ENCODE measurements around the gene MRPL41.
A peak's percentile ranks its signal among the peaks of the same experiment; 100 is the strongest.
"Not testable (repeated sequence)": the region's sequence is repeated elsewhere in the genome, so short reads cannot be mapped to it uniquely, and the experiment has no call there.

The MRPL41 gene

GRCh38 chr9:137588891-137589290 is 37.2 kb downstream of the MRPL41 start:
- Histone ChIP-seq H3K9ac (ENCODE audit: insufficient read length, low read depth) (peak overlapping the region; percentile 99), H3K9me3 (ENCODE audit: insufficient read depth, low read length) (no peaks in the 10 kb centered on the region), H3K4me1 (ENCODE audit: insufficient read depth, insufficient read length) (peaks cover 22% of the 10 kb centered on the region), H3K36me3 (ENCODE audit: insufficient read depth, insufficient read length, low read length) (peaks cover 60% of the 10 kb centered on the region), H3K4me3 (ENCODE audit: insufficient read length, low read depth) (peak overlapping the region; percentile 96), H3K27me3 (ENCODE audit: insufficient read depth, insufficient read length) (no peaks in the 10 kb centered on the region)
- DNase-seq (ENCODE audit: low read depth, low spot score) = no peak
- TF ChIP-seq SUZ12 (IDR thresholded peaks at IDR 0.05; ENCODE audit: extremely low read depth, insufficient read depth, insufficient read length) (no peak), ZNF274 (IDR thresholded peaks at IDR 0.05; ENCODE audit: low read depth, low read length) (no peak), YY1 (IDR thresholded peaks at IDR 0.05; ENCODE audit: insufficient read depth, insufficient read length) (no peak)

GRCh38 chr9:137589441-137590122 is 37.9 kb downstream of the MRPL41 start:
- Histone ChIP-seq H3K27me3 (ENCODE audit: insufficient read depth, insufficient read length) (no peaks in the 10 kb centered on the region), H3K9me3 (ENCODE audit: insufficient read depth, low read length) (no peaks in the 10 kb centered on the region), H3K4me1 (ENCODE audit: insufficient read depth, insufficient read length) (peaks cover 22% of the 10 kb centered on the region), H3K9ac (ENCODE audit: insufficient read length, low read depth) (peak overlapping the region; percentile 99), H3K36me3 (ENCODE audit: insufficient read depth, insufficient read length, low read length) (peaks cover 53% of the 10 kb centered on the region), H3K4me3 (ENCODE audit: insufficient read length, low read depth) (peak overlapping the region; percentile 96)
- DNase-seq (ENCODE audit: low read depth, low spot score) = no peak
- TF ChIP-seq ZNF274 (IDR thresholded peaks at IDR 0.05; ENCODE audit: low read depth, low read length) = no peak
- TF ChIP-seq SUZ12 (IDR thresholded peaks at IDR 0.05; ENCODE audit: extremely low read depth, insufficient read depth, insufficient read length) = no peak

- H3K4me3 ChIP-seq (ENCODE audit: insufficient read length, low read depth) = peak overlapping the region; percentile 96
- H3K9ac ChIP-seq (ENCODE audit: insufficient read length, low read depth) = peak overlapping the region; percentile 99
- DNase-seq (ENCODE audit: low read depth, low spot score) = no peak
- H3K27me3 ChIP-seq (ENCODE audit: insufficient read depth, insufficient read length) = no peaks in the 10 kb centered on the region
- H3K4me1 ChIP-seq (ENCODE audit: insufficient read depth, insufficient read length) = peaks cover 22% of the 10 kb centered on the region
- no peaks in the 10 kb centered on the region for H3K9me3 ChIP-seq (ENCODE audit: insufficient read depth, low read length)
- peaks cover 48% of the 10 kb centered on the region for H3K36me3 ChIP-seq (ENCODE audit: insufficient read depth, insufficient read length, low read length)
- no peak for TF ChIP-seq ZNF274 (IDR thresholded peaks at IDR 0.05; ENCODE audit: low read depth, low read length)
- no peak for TF ChIP-seq YY1 (IDR thresholded peaks at IDR 0.05; ENCODE audit: insufficient read depth, insufficient read length)
- TF ChIP-seq SUZ12 (IDR thresholded peaks at IDR 0.05; ENCODE audit: extremely low read depth, insufficient read depth, insufficient read length) = no peak
Observed at GRCh38 chr9:137590123-137590468, 38.4 kb downstream of the MRPL41 start.

GRCh38 chr9:137590469-137591383 is 39.0 kb downstream of the MRPL41 start, which contains the start of gene ZMYND19:
Gene ZMYND19 (minus strand): TSS chr9:137590512. CDS start chr9:137590263, 249 bp downstream.
- Histone ChIP-seq H3K36me3 (ENCODE audit: insufficient read depth, insufficient read length, low read length) (peaks cover 42% of the 10 kb centered on the region), H3K9ac (ENCODE audit: insufficient read length, low read depth) (peak within 1 kb of the TSS; percentile 99), H3K27me3 (ENCODE audit: insufficient read depth, insufficient read length) (no peaks in the 10 kb centered on the region), H3K4me1 (ENCODE audit: insufficient read depth, insufficient read length) (peaks cover 22% of the 10 kb centered on the region), H3K4me3 (ENCODE audit: insufficient read length, low read depth) (peak within 1 kb of the TSS; percentile 96), H3K9me3 (ENCODE audit: insufficient read depth, low read length) (no peaks in the 10 kb centered on the region)
- TF ChIP-seq SUZ12 (IDR thresholded peaks at IDR 0.05; ENCODE audit: extremely low read depth, insufficient read depth, insufficient read length) (no peak), YY1 (IDR thresholded peaks at IDR 0.05; ENCODE audit: insufficient read depth, insufficient read length) (no peak), ZNF274 (IDR thresholded peaks at IDR 0.05; ENCODE audit: low read depth, low read length) (no peak)
- DNase-seq (ENCODE audit: low read depth, low spot score) = peak; percentile 77

GRCh38 chr9:137592767-137593166 is 41.1 kb downstream of the MRPL41 start:
- Histone ChIP-seq H3K4me1 (ENCODE audit: insufficient read depth, insufficient read length) (peaks cover 19% of the 10 kb centered on the region), H3K27me3 (ENCODE audit: insufficient read depth, insufficient read length) (no peaks in the 10 kb centered on the region), H3K36me3 (ENCODE audit: insufficient read depth, insufficient read length, low read length) (peaks cover 21% of the 10 kb centered on the region), H3K9ac (ENCODE audit: insufficient read length, low read depth) (peak overlapping the region; percentile 36), H3K9me3 (ENCODE audit: insufficient read depth, low read length) (no peaks in the 10 kb centered on the region), H3K4me3 (ENCODE audit: insufficient read length, low read depth) (no peak overlapping the region)
- DNase-seq (ENCODE audit: low read depth, low spot score) = no peak
- TF ChIP-seq SUZ12 (IDR thresholded peaks at IDR 0.05; ENCODE audit: extremely low read depth, insufficient read depth, insufficient read length) = no peak
- TF ChIP-seq YY1 (IDR thresholded peaks at IDR 0.05; ENCODE audit: insufficient read depth, insufficient read length) = no peak
- no peak for TF ChIP-seq ZNF274 (IDR thresholded peaks at IDR 0.05; ENCODE audit: low read depth, low read length)

GRCh38 chr9:137593176-137593575 is 41.5 kb downstream of the MRPL41 start:
- no peak overlapping the region for H3K4me3 ChIP-seq (ENCODE audit: insufficient read length, low read depth)
- H3K9ac ChIP-seq (ENCODE audit: insufficient read length, low read depth) = peak overlapping the region; percentile 36
- peaks cover 17% of the 10 kb centered on the region for H3K36me3 ChIP-seq (ENCODE audit: insufficient read depth, insufficient read length, low read length)
- H3K27me3 ChIP-seq (ENCODE audit: insufficient read depth, insufficient read length) = no peaks in the 10 kb centered on the region
- peaks cover 19% of the 10 kb centered on the region for H3K4me1 ChIP-seq (ENCODE audit: insufficient read depth, insufficient read length)
- TF ChIP-seq YY1 (IDR thresholded peaks at IDR 0.05; ENCODE audit: insufficient read depth, insufficient read length) (no peak), SUZ12 (IDR thresholded peaks at IDR 0.05; ENCODE audit: extremely low read depth, insufficient read depth, insufficient read length) (no peak), ZNF274 (IDR thresholded peaks at IDR 0.05; ENCODE audit: low read depth, low read length) (no peak)
- no peaks in the 10 kb centered on the region for H3K9me3 ChIP-seq (ENCODE audit: insufficient read depth, low read length)
- no peak for DNase-seq (ENCODE audit: low read depth, low spot score)

GRCh38 chr9:137596577-137596976 is 44.9 kb downstream of the MRPL41 start:
- not testable (repeated sequence) for H3K4me1 ChIP-seq (ENCODE audit: insufficient read depth, insufficient read length); H3K9me3 ChIP-seq (ENCODE audit: insufficient read depth, low read length); H3K4me3 ChIP-seq (ENCODE audit: insufficient read length, low read depth); DNase-seq (ENCODE audit: low read depth, low spot score); H3K27me3 ChIP-seq (ENCODE audit: insufficient read depth, insufficient read length); H3K36me3 ChIP-seq (ENCODE audit: insufficient read depth, insufficient read length, low read length); H3K9ac ChIP-seq (ENCODE audit: insufficient read length, low read depth)
